Measurements from ENCODE around the gene CDH12. TPM values are rescaled to one million over a fixed set of nuclear protein-coding genes. Genes with fewer than 3 reads are reported as not detected.

The CDH12 gene
- total RNA-seq, 1 experiment from 2014 or later, result not detected

GRCh38 chr5:21784487-21784886, 1068.7 kb downstream of the CDH12 start:
- H3K4me2 ChIP-seq (ENCODE audit: insufficient read depth, insufficient read length, low read length), result no peak overlapping the region
- Mint-ChIP-seq H3K9me3 (no peaks in the 10 kb centered on the region), H3K27me3 (ENCODE audit: low read depth) (no peaks in the 10 kb centered on the region; the same call in 1 of the 2 replicates), H3K27ac (no peak overlapping the region), H3K4me1 (no peaks in the 10 kb centered on the region), H3K4me3 (no peak overlapping the region), H3K36me3 (ENCODE audit: insufficient read depth in 1 of 3, low read depth in 3 of 3) (no peaks in the 10 kb centered on the region; a peak in 2 of 7 replicates)
- no peaks in the 10 kb centered on the region for H3K4me1 ChIP-seq (ENCODE audit: insufficient read depth, low read length)
- H2AFZ ChIP-seq (ENCODE audit: low read length), result no peak overlapping the region
- H3K79me1 ChIP-seq (ENCODE audit: insufficient read depth, low read depth, low read length, poor library complexity, severe bottlenecking), result no peaks in the 10 kb centered on the region
- no peaks in the 10 kb centered on the region for H3K23me2 ChIP-seq (ENCODE audit: insufficient read length, low read depth, low read length, poor library complexity, severe bottlenecking)
- no CpG with 5 or more reads among the region's 1 CpG for WGBS (ENCODE audit: extremely low coverage, insufficient read length, low lambda C conversion rate)
- no peak overlapping the region for H2BK120ac ChIP-seq (ENCODE audit: low read depth, low read length, poor library complexity, severe bottlenecking)
- H2BK15ac ChIP-seq (ENCODE audit: low read depth, low read length), result no peak overlapping the region
- H3K56ac ChIP-seq (ENCODE audit: insufficient read length, low read depth, low read length), result no peak overlapping the region
- no peak overlapping the region for H2AK5ac ChIP-seq (ENCODE audit: insufficient read length, low read length)
- no peak overlapping the region for H2BK12ac ChIP-seq (ENCODE audit: insufficient read length, low read depth, low read length)
- H4K8ac ChIP-seq (replicated peaks; ENCODE audit: insufficient read length, low read depth, low read length), result no peak overlapping the region
- no peak for DNase-seq
- H3K14ac ChIP-seq (ENCODE audit: insufficient read depth, low read length), result no peak overlapping the region
- no peaks in the 10 kb centered on the region for H3K79me2 ChIP-seq (ENCODE audit: insufficient read depth, low read length)
- no peaks in the 10 kb centered on the region for H4K20me1 ChIP-seq (ENCODE audit: control insufficient read depth, insufficient read depth, insufficient read length)
- H4K91ac ChIP-seq (ENCODE audit: insufficient read length, low read depth, low read length), result no peak overlapping the region
- H3K18ac ChIP-seq (ENCODE audit: insufficient read length, low read depth, low read length), result no peak overlapping the region
- no peak overlapping the region for H2BK5ac ChIP-seq (ENCODE audit: insufficient read length, low read length)
- no peak overlapping the region for H4K5ac ChIP-seq (ENCODE audit: insufficient read length, low read depth, low read length)
- H3K27me3 ChIP-seq (ENCODE audit: insufficient read depth, low read length), result no peaks in the 10 kb centered on the region
- H2BK20ac ChIP-seq (ENCODE audit: low read depth, low read length, poor library complexity, severe bottlenecking), result no peak overlapping the region
- no peak overlapping the region for H3K9ac ChIP-seq (ENCODE audit: extremely low read depth, insufficient read length, low read length)
- no peak overlapping the region for H3T11ph ChIP-seq (ENCODE audit: low read length)
- H3K4ac ChIP-seq (ENCODE audit: low read depth, low read length), result no peak overlapping the region
- no peaks in the 10 kb centered on the region for H3K9me3 ChIP-seq (ENCODE audit: control insufficient read depth, low read depth, low read length)
- TF ChIP-seq, protein P1, sequence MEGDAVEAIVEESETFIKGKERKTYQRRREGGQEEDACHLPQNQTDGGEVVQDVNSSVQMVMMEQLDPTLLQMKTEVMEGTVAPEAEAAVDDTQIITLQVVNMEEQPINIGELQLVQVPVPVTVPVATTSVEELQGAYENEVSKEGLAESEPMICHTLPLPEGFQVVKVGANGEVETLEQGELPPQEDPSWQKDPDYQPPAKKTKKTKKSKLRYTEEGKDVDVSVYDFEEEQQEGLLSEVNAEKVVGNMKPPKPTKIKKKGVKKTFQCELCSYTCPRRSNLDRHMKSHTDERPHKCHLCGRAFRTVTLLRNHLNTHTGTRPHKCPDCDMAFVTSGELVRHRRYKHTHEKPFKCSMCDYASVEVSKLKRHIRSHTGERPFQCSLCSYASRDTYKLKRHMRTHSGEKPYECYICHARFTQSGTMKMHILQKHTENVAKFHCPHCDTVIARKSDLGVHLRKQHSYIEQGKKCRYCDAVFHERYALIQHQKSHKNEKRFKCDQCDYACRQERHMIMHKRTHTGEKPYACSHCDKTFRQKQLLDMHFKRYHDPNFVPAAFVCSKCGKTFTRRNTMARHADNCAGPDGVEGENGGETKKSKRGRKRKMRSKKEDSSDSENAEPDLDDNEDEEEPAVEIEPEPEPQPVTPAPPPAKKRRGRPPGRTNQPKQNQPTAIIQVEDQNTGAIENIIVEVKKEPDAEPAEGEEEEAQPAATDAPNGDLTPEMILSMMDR (conservative IDR thresholded peaks at IDR 0.05), result no peak
- no peak overlapping the region for H3K23ac ChIP-seq (ENCODE audit: insufficient read length, low read depth, low read length)
- no peak overlapping the region for H3K27ac ChIP-seq (ENCODE audit: insufficient read length, low read depth, low read length)
